ENCODE data around the gene EPB41L2.
"Not testable (repeated sequence)": the region's sequence is repeated elsewhere in the genome, so short reads cannot be mapped to it uniquely, and the experiment has no call there.

The EPB41L2 gene

GRCh38 chr6:131063028-131063763 is at the start of gene EPB41L2:
TSS of gene EPB41L2 (minus strand) at chr6:131063245. CDS start at chr6:130956485, 106,760 bp downstream.
- peak; percentile 72 to 74 for DNase-seq

- no peak for DNase-seq
Observed at GRCh38 chr6:131112249-131112648, 49.2 kb upstream of the EPB41L2 start.

GRCh38 chr6:131107151-131107550 is 44.1 kb upstream of the EPB41L2 start:
- no peak for DNase-seq

- no peak for DNase-seq
Observed at GRCh38 chr6:131103901-131104300, 40.9 kb upstream of the EPB41L2 start.

GRCh38 chr6:131103296-131103695 is 40.3 kb upstream of the EPB41L2 start:
- DNase-seq = no peak

GRCh38 chr6:131101911-131102680 is 39.1 kb upstream of the EPB41L2 start:
- DNase-seq = no peak

GRCh38 chr6:131096786-131097185 is 33.7 kb upstream of the EPB41L2 start:
- no peak for DNase-seq

- no peak for DNase-seq
Observed at GRCh38 chr6:131093334-131093733, 30.3 kb upstream of the EPB41L2 start.

- DNase-seq = not testable (repeated sequence)
Observed at GRCh38 chr6:131091944-131092343, 28.9 kb upstream of the EPB41L2 start.

GRCh38 chr6:131090339-131090738 is 27.3 kb upstream of the EPB41L2 start:
- not testable (repeated sequence) for DNase-seq

- no peak for DNase-seq
Observed at GRCh38 chr6:131084982-131085381, 21.9 kb upstream of the EPB41L2 start.

GRCh38 chr6:131083687-131084086 is 20.6 kb upstream of the EPB41L2 start:
- no peak for DNase-seq

- no peak for DNase-seq
Observed at GRCh38 chr6:131082335-131082734, 19.3 kb upstream of the EPB41L2 start.

GRCh38 chr6:131080084-131080483 is 17.0 kb upstream of the EPB41L2 start:
- DNase-seq = no peak

GRCh38 chr6:131073577-131073976 is 10.5 kb upstream of the EPB41L2 start:
- DNase-seq = no peak

GRCh38 chr6:131070061-131070460 is 7.0 kb upstream of the EPB41L2 start:
- no peak for DNase-seq

- no peak for DNase-seq
Observed at GRCh38 chr6:131068165-131068564, 5.1 kb upstream of the EPB41L2 start.

- DNase-seq = no peak
Observed at GRCh38 chr6:131067521-131067920, 4.5 kb upstream of the EPB41L2 start.

- no peak for DNase-seq
Observed at GRCh38 chr6:131065824-131066171, 2.8 kb upstream of the EPB41L2 start.

- DNase-seq = no peak
Observed at GRCh38 chr6:131065112-131065823, 2.2 kb upstream of the EPB41L2 start.

GRCh38 chr6:131063764-131064272 is 773 bp upstream of the EPB41L2 start:
- DNase-seq = no peak

GRCh38 chr6:131062241-131063027 is 611 bp downstream of the EPB41L2 start:
- peak in 1 of 2 experiments; percentile 0 for DNase-seq

GRCh38 chr6:131061751-131062119 is 1.3 kb downstream of the EPB41L2 start:
- DNase-seq = no peak

All from activated CD4-positive, alpha-beta T cell treated with anti-CD3 and anti-CD28 coated beads, Interleukin-2, amount 50 U/mL, for 4 hours (primary cell).